Gastroesophageal sphincter (tissue), 4 donors: ENCODE measurements around the gene KHDRBS1. TPM values are rescaled to one million over a fixed set of nuclear protein-coding genes. Genes with fewer than 3 reads are reported as not detected.

Experiments
- ATAC-seq: fragments of 150-250 bp; one replicate; pipeline ENCODE4 v1.9.1; 2016; ENCODE audit warnings: mild to moderate bottlenecking, moderate library complexity
- H3K27ac ChIP-seq, 4 donors: fragments of 200-600 bp; sonication (generic) in 3 of 4; 1 replicate in 3 of 4; 2 replicates in 1 of 4; pipeline ENCODE4 v1.5.1; 2016 to 2019
- H3K27me3 ChIP-seq: fragments of 200-600 bp; sonication (generic); one replicate; pipeline ENCODE4 v1.5.1; 2019
- H3K36me3 ChIP-seq, 2 donors: fragments of 200-600 bp; sonication (generic); one replicate each; pipeline ENCODE4 v1.5.1; 2019; ENCODE audit warnings: control low read depth in 1 of 2
- H3K4me1 ChIP-seq, 3 donors: fragments of 200-600 bp; sonication (generic); 1 replicate in 2 of 3; 2 replicates in 1 of 3; pipeline ENCODE4 v1.5.1; 2016 to 2019; ENCODE audit warnings: control low read depth in 2 of 3
- H3K4me3 ChIP-seq, 2 donors: fragments of 200-600 bp; sonication (generic); one replicate each; pipeline ENCODE4 v1.5.1; 2019; ENCODE audit warnings: mild to moderate bottlenecking in 1 of 2, moderate library complexity in 1 of 2
- H3K9me3 ChIP-seq, 3 donors: fragments of 200-600 bp; sonication (generic); one replicate each; pipeline ENCODE4 v1.5.1; 2017 to 2019; ENCODE audit warnings: control low read depth in 2 of 3
- CTCF ChIP-seq, 4 experiments: fragments of 200-600 bp in 2 of 4; fragments of 450-650 bp in 2 of 4; sonication (generic) in 1 of 4; IDR thresholded peaks; one replicate each; pipeline ENCODE4 v1.5.1; 2017 to 2019; ENCODE audit warnings: antibody characterized with exemption in 4 of 4, mild to moderate bottlenecking in 2 of 4, moderate library complexity in 2 of 4
- EP300 ChIP-seq: sonication (generic); formaldehyde crosslinking; IDR thresholded peaks from one replicate; pipeline ENCODE4 v1.6.1; 2017; ENCODE audit warnings: antibody characterized with exemption, mild to moderate bottlenecking
- POLR2A ChIP-seq, 2 donors: fragments of 450-650 bp; IDR thresholded peaks; one replicate each; pipeline ENCODE4 v1.6.1; 2017; ENCODE audit warnings: antibody characterized with exemption in 2 of 2, mild to moderate bottlenecking in 2 of 2, moderate library complexity in 1 of 2
- POLR2AphosphoS5 ChIP-seq: sonication (generic); formaldehyde crosslinking; IDR thresholded peaks from one replicate; pipeline ENCODE4 v1.6.1; 2017; ENCODE audit warnings: antibody characterized with exemption
- WGBS, 2 donors: methylation state at CpG; one replicate each; pipeline ENCODE4 v1.1.5; 2018; ENCODE audit warnings: low coverage in 1 of 2; 5-methylcytosine and 5-hydroxymethylcytosine counted together
- total RNA-seq, 4 donors: library from RNA; depleted of rRNA; stranded (reverse); fragments of >200 nt; gene quantifications; one replicate each; pipeline ENCODE4 v1.1.0, GENCODE V29; 2016

The KHDRBS1 gene
- total RNA-seq, 4 donors from 2014 or later = 59.1 to 89.3 (median 64.8) TPM

- H3K27me3 ChIP-seq = no peaks in the 10 kb centered on the region
- H3K36me3 ChIP-seq = no peaks in the 10 kb centered on the region
- H3K27ac ChIP-seq = peak overlapping the region in 3 of 4 donors; percentile 55 to 69 (median 57)
- no peak overlapping the region for H3K4me3 ChIP-seq
- ATAC-seq = no peak
- H3K4me1 ChIP-seq = peaks cover 0 to 13% (median 8%) of the 10 kb centered on the region in 3 donors
- no peaks in the 10 kb centered on the region for H3K9me3 ChIP-seq
- TF ChIP-seq POLR2A (IDR thresholded peaks at IDR 0.05) = no peak
- no peak for TF ChIP-seq CTCF (IDR thresholded peaks at IDR 0.05)
- TF ChIP-seq POLR2AphosphoS5 = no peak
- no peak for TF ChIP-seq EP300
- 66 to 78% methylated on average over 4 to 6 of the region's 6 CpGs for WGBS, 2 donors
Measured at GRCh38 chr1:31984419-31985347, 29.0 kb upstream of the KHDRBS1 start.

GRCh38 chr1:31985430-31985829, 28.2 kb upstream of the KHDRBS1 start:
- Histone ChIP-seq H3K27me3 (no peaks in the 10 kb centered on the region), H3K9me3 (no peaks in the 10 kb centered on the region), H3K4me1 (peaks cover 0 to 13% (median 8%) of the 10 kb centered on the region in 3 donors), H3K4me3 (no peak overlapping the region), H3K36me3 (no peaks in the 10 kb centered on the region), H3K27ac (peak overlapping the region in 3 of 4 donors; percentile 55 to 69 (median 57))
- no peak for TF ChIP-seq EP300
- no peak for TF ChIP-seq POLR2AphosphoS5
- TF ChIP-seq POLR2A (IDR thresholded peaks at IDR 0.05) = no peak
- peak; percentile 28 for ATAC-seq
- WGBS, 2 donors = 15 to 19% methylated on average over 4 of the region's 4 CpGs

GRCh38 chr1:31987135-31987619, 26.5 kb upstream of the KHDRBS1 start:
- no peak overlapping the region for H3K27ac ChIP-seq
- no peak overlapping the region for H3K4me3 ChIP-seq
- H3K36me3 ChIP-seq = no peaks in the 10 kb centered on the region
- TF ChIP-seq POLR2AphosphoS5 = no peak
- no peak for TF ChIP-seq EP300
- TF ChIP-seq POLR2A (IDR thresholded peaks at IDR 0.05) = no peak
- TF ChIP-seq CTCF (IDR thresholded peaks at IDR 0.05) = no peak
- no peaks in the 10 kb centered on the region for H3K27me3 ChIP-seq
- 80% methylated on average over 1 of the region's 9 CpGs; no CpG with 5 or more reads in 1 of the 2 donors for WGBS, 2 donors
- H3K9me3 ChIP-seq = no peaks in the 10 kb centered on the region
- peaks cover 0 to 24% (median 8%) of the 10 kb centered on the region in 3 donors for H3K4me1 ChIP-seq
- ATAC-seq = no peak

GRCh38 chr1:31989964-31990363, 23.7 kb upstream of the KHDRBS1 start:
- 87 to 100% methylated on average over 1 to 3 of the region's 3 CpGs for WGBS, 2 donors
- ATAC-seq = no peak
- no peaks in the 10 kb centered on the region for H3K9me3 ChIP-seq
- TF ChIP-seq POLR2AphosphoS5 = no peak
- peaks cover 0 to 18% (median 4%) of the 10 kb centered on the region in 3 donors for H3K4me1 ChIP-seq
- H3K4me3 ChIP-seq = no peak overlapping the region
- H3K36me3 ChIP-seq = no peaks in the 10 kb centered on the region
- H3K27ac ChIP-seq = no peak overlapping the region
- H3K27me3 ChIP-seq = no peaks in the 10 kb centered on the region

- peaks cover 0 to 11% (median 0%) of the 10 kb centered on the region in 3 donors for H3K4me1 ChIP-seq
- H3K9me3 ChIP-seq = no peaks in the 10 kb centered on the region
- no peak overlapping the region for H3K27ac ChIP-seq
- ATAC-seq = no peak
- no peaks in the 10 kb centered on the region for H3K36me3 ChIP-seq
- H3K27me3 ChIP-seq = no peaks in the 10 kb centered on the region
- WGBS, 2 donors = 42% methylated on average over 1 of the region's 1 CpG; no CpG with 5 or more reads in 1 of the 2 donors
- no peak overlapping the region for H3K4me3 ChIP-seq
- TF ChIP-seq EP300 (no peak), POLR2A (IDR thresholded peaks at IDR 0.05) (no peak), POLR2AphosphoS5 (no peak), CTCF (IDR thresholded peaks at IDR 0.05) (no peak)
Measured at GRCh38 chr1:31991182-31991581, 22.5 kb upstream of the KHDRBS1 start.
